SH-SY5Y (cell line): Measurements from ENCODE around the gene DGKH.

Experiments
- GATA2 ChIP-seq: IDR thresholded peaks from 2 replicates; pipeline ENCODE4 v1.6.1; 2011; ENCODE audit warnings: mild to moderate bottlenecking, low read depth, low read length
- GATA3 ChIP-seq: IDR thresholded peaks from 2 replicates; pipeline ENCODE4 v1.6.1; 2011; ENCODE audit warnings: low read depth, mild to moderate bottlenecking, low read length, moderate library complexity

DNA sequence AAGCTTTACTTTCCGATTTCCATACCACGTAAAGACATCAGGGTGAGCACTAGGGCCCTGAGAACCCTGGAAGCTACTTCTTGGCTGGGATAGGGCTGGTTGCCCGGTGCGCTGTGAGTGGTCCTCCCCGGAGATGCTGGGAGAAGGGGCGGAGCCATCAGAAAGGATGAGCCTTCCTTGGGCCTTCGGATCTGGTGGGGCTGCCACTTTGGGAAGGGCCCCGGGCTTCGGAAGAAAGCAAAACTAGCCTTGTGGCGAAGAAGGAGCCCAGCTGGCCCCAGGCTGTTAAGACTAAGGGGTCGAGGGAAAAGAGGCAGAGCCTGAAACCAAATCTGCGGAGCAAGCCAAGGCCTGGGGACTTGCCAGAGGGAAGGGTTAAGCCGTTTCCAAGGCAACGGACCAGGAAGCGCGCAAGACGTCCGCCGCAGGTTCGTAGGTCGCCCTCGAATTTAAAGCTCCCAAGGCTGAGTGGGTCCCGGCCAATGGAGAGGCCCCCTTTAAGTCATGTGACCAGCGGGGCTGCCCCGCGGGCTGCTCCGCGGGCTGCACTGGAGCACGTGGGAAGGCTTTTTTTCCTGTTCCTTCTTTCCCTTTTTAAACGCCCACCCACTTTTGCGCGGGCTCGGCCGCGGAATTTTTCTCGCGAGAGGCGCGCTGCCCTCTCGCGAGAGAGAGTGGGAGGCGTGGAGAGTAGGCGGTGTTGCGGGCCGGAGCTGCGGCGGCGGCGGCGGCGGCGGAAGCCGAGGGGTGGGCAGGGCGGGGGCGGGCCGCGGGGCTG is 223.1 kb downstream of the DGKH start:
- TF ChIP-seq GATA2, result no peak
- no peak for TF ChIP-seq GATA3
